ENCODE measurements around the gene ARHGEF7.

DNA sequence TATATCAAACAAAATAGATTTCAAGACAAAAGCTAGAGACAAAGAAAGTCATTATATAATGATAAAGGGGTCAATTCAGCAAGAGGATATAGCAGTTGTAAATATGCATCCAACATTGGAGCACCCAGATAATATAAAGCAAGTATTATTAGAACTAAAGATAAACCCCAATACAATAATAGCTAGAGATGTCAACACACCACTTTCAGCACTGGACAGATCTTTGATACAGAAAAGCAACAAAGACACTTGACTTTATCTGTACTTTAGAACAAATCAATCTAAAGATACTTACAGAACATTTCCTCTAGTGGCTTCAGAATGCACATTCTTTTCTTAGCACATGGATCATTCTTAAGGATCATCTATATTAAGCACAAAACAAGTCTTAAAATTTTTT is 146.2 kb downstream of the ARHGEF7 start:
- TF ChIP-seq, protein P1, sequence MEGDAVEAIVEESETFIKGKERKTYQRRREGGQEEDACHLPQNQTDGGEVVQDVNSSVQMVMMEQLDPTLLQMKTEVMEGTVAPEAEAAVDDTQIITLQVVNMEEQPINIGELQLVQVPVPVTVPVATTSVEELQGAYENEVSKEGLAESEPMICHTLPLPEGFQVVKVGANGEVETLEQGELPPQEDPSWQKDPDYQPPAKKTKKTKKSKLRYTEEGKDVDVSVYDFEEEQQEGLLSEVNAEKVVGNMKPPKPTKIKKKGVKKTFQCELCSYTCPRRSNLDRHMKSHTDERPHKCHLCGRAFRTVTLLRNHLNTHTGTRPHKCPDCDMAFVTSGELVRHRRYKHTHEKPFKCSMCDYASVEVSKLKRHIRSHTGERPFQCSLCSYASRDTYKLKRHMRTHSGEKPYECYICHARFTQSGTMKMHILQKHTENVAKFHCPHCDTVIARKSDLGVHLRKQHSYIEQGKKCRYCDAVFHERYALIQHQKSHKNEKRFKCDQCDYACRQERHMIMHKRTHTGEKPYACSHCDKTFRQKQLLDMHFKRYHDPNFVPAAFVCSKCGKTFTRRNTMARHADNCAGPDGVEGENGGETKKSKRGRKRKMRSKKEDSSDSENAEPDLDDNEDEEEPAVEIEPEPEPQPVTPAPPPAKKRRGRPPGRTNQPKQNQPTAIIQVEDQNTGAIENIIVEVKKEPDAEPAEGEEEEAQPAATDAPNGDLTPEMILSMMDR (IDR thresholded peaks at IDR 0.05), result no peak
- TF ChIP-seq EZH2 (IDR thresholded peaks at IDR 0.05), result no peak
- no peak for TF ChIP-seq EZH2phosphoT487 (IDR thresholded peaks at IDR 0.05)

All from neural progenitor cell (in vitro differentiated cells).